Skeletal muscle tissue (tissue), 4 donors: ENCODE measurements around the gene IQCE. TPM values are rescaled to one million over a fixed set of nuclear protein-coding genes. Genes with fewer than 3 reads are reported as not detected.

ENCODE experiments used
- H3K27ac ChIP-seq: one replicate; pipeline ENCODE4 v1.7.0; 2013; ENCODE audit warnings: mild to moderate bottlenecking, low read depth, low read length, inconsistent platforms
- H3K27me3 ChIP-seq, 3 donors: one replicate each; pipeline ENCODE4 v1.7.0; 2013; ENCODE audit warnings: low read length in 3 of 3; ENCODE audit not compliant: control insufficient read depth in 3 of 3, insufficient read depth in 3 of 3
- H3K36me3 ChIP-seq, 3 donors: one replicate each; pipeline ENCODE4 v1.7.0; 2013; ENCODE audit warnings: low read length in 3 of 3; ENCODE audit not compliant: control insufficient read depth in 3 of 3, insufficient read depth in 3 of 3
- H3K4me1 ChIP-seq, 3 donors: one replicate each; pipeline ENCODE4 v1.7.0; 2013; ENCODE audit warnings: low read length in 3 of 3, mild to moderate bottlenecking in 3 of 3; ENCODE audit not compliant: control insufficient read depth in 3 of 3, insufficient read depth in 3 of 3
- H3K4me3 ChIP-seq, 3 donors: one replicate each; pipeline ENCODE4 v1.7.0; 2013; ENCODE audit warnings: low read length in 3 of 3
- H3K9ac ChIP-seq, 3 donors: one replicate each; pipeline ENCODE4 v1.7.0; 2013; ENCODE audit warnings: low read length in 3 of 3, mild to moderate bottlenecking in 3 of 3, moderate library complexity in 2 of 3, low read depth in 1 of 3
- H3K9me3 ChIP-seq, 3 donors: one replicate each; pipeline ENCODE4 v1.7.0; 2013; ENCODE audit warnings: low read length in 3 of 3; ENCODE audit not compliant: control insufficient read depth in 3 of 3
- total RNA-seq: library from RNA; depleted of rRNA; stranded (reverse); fragments of >200 nt; gene quantifications from one replicate; pipeline ENCODE4 v1.2.3, GENCODE V29; 2014
- donor health status: Osteomylitis.

Gene IQCE
- total RNA-seq, 1 donor from 2014 or later: 2.1 TPM

GRCh38 chr7:2577914-2578680 lies 19.3 kb downstream of the IQCE start:
- H3K4me3 ChIP-seq: no peak overlapping the region
- no peak overlapping the region for H3K9ac ChIP-seq
- no peak overlapping the region for H3K27ac ChIP-seq
- no peaks in the 10 kb centered on the region for H3K9me3 ChIP-seq
- no peaks in the 10 kb centered on the region for H3K4me1 ChIP-seq
- no peaks in the 10 kb centered on the region for H3K27me3 ChIP-seq
- peaks cover 16 to 17% (median 17%) of the 10 kb centered on the region in 3 donors for H3K36me3 ChIP-seq

- H3K9me3 ChIP-seq: no peaks in the 10 kb centered on the region
- peaks cover 10 to 23% (median 16%) of the 10 kb centered on the region in 3 donors for H3K36me3 ChIP-seq
- no peaks in the 10 kb centered on the region for H3K27me3 ChIP-seq
- H3K27ac ChIP-seq: no peak overlapping the region
- H3K9ac ChIP-seq: no peak overlapping the region
- no peaks in the 10 kb centered on the region for H3K4me1 ChIP-seq
- no peak overlapping the region for H3K4me3 ChIP-seq
These were observed 21.9 kb downstream of the IQCE start for GRCh38 chr7:2580636-2581035.

- H3K9me3 ChIP-seq: no peaks in the 10 kb centered on the region
- no peak overlapping the region for H3K9ac ChIP-seq
- H3K4me1 ChIP-seq: no peaks in the 10 kb centered on the region
- peaks cover 13 to 28% (median 16%) of the 10 kb centered on the region in 3 donors for H3K36me3 ChIP-seq
- no peak overlapping the region for H3K27ac ChIP-seq
- H3K27me3 ChIP-seq: no peaks in the 10 kb centered on the region
- no peak overlapping the region for H3K4me3 ChIP-seq
These were observed 23.4 kb downstream of the IQCE start for GRCh38 chr7:2582006-2582735.

- H3K4me3 ChIP-seq: no peak overlapping the region
- H3K27ac ChIP-seq: no peak overlapping the region
- H3K27me3 ChIP-seq: no peaks in the 10 kb centered on the region
- H3K9ac ChIP-seq: no peak overlapping the region
- H3K4me1 ChIP-seq: no peaks in the 10 kb centered on the region
- H3K9me3 ChIP-seq: no peaks in the 10 kb centered on the region
- peaks cover 18 to 23% (median 19%) of the 10 kb centered on the region in 3 donors for H3K36me3 ChIP-seq
These were observed 25.2 kb downstream of the IQCE start for GRCh38 chr7:2583798-2584580.

- Histone ChIP-seq H3K36me3 (peaks cover 16 to 23% (median 19%) of the 10 kb centered on the region in 3 donors), H3K9ac (no peak overlapping the region)
These were observed 26.7 kb downstream of the IQCE start for GRCh38 chr7:2585446-2585845.

GRCh38 chr7:2586326-2587020 lies 27.7 kb downstream of the IQCE start:
- peaks cover 18 to 23% (median 21%) of the 10 kb centered on the region in 3 donors for H3K36me3 ChIP-seq
- H3K4me3 ChIP-seq: no peak overlapping the region
- no peak overlapping the region for H3K9ac ChIP-seq
- H3K4me1 ChIP-seq: no peaks in the 10 kb centered on the region
- no peak overlapping the region for H3K27ac ChIP-seq
- no peaks in the 10 kb centered on the region for H3K27me3 ChIP-seq
- no peaks in the 10 kb centered on the region for H3K9me3 ChIP-seq

More at GRCh38 chr7:2585446-2585845, 26.7 kb downstream of the IQCE start:
- Histone ChIP-seq H3K4me1 (no peaks in the 10 kb centered on the region), H3K9me3 (no peaks in the 10 kb centered on the region), H3K27ac (no peak overlapping the region), H3K4me3 (no peak overlapping the region), H3K27me3 (no peaks in the 10 kb centered on the region)

GRCh38 chr7:2587134-2587533 lies 28.4 kb downstream of the IQCE start:
- Histone ChIP-seq H3K4me3 (no peak overlapping the region), H3K9ac (no peak overlapping the region)

GRCh38 chr7:2587778-2588177 lies 29.0 kb downstream of the IQCE start:
- peaks cover 21 to 30% (median 30%) of the 10 kb centered on the region in 3 donors for H3K36me3 ChIP-seq
- H3K4me3 ChIP-seq: no peak overlapping the region
- no peaks in the 10 kb centered on the region for H3K4me1 ChIP-seq
- no peaks in the 10 kb centered on the region for H3K27me3 ChIP-seq
- no peaks in the 10 kb centered on the region for H3K9me3 ChIP-seq
- H3K9ac ChIP-seq: no peak overlapping the region
- H3K27ac ChIP-seq: no peak overlapping the region

More at GRCh38 chr7:2587134-2587533, 28.4 kb downstream of the IQCE start:
- Histone ChIP-seq H3K4me1 (no peaks in the 10 kb centered on the region), H3K36me3 (peaks cover 18 to 24% (median 23%) of the 10 kb centered on the region in 3 donors), H3K27me3 (no peaks in the 10 kb centered on the region), H3K9me3 (no peaks in the 10 kb centered on the region), H3K27ac (no peak overlapping the region)

GRCh38 chr7:2589341-2589740 lies 30.6 kb downstream of the IQCE start:
- Histone ChIP-seq H3K9ac (no peak overlapping the region), H3K27ac (no peak overlapping the region), H3K4me3 (no peak overlapping the region), H3K9me3 (no peaks in the 10 kb centered on the region), H3K4me1 (no peaks in the 10 kb centered on the region), H3K36me3 (peaks cover 25 to 33% (median 28%) of the 10 kb centered on the region in 3 donors), H3K27me3 (no peaks in the 10 kb centered on the region)
